GM18870 (cell line): Measurements from ENCODE around the gene ALDH1L2.

Source experiments
- ATAC-seq: cut with Tn5 transposase; IDR thresholded peaks from one replicate; pipeline ENCODE4 v1.9.1; 2021; ENCODE audit warnings: moderate library complexity; ENCODE audit not compliant: unreplicated experiment

Gene ALDH1L2

DNA sequence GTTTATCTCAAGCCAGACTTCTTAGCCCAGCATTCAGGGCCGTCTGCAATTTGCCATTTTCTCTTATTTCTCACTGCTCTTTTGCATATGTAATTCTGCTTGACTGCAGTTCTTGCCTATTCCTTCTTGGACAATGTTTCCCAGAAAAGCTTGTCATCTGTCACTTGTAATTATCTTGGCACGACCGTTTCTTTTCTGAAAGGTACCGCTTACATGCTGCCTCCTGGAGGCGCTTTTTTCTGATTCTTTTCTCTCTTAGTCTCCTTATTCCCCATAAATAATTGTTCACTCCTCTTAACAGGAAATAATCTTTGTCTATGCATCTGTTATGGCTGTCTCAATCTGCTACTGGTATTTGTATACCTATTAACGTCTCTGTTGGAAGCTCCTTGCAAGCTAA is 1.2 kb upstream of the ALDH1L2 start:
- ATAC-seq: no peak

DNA sequence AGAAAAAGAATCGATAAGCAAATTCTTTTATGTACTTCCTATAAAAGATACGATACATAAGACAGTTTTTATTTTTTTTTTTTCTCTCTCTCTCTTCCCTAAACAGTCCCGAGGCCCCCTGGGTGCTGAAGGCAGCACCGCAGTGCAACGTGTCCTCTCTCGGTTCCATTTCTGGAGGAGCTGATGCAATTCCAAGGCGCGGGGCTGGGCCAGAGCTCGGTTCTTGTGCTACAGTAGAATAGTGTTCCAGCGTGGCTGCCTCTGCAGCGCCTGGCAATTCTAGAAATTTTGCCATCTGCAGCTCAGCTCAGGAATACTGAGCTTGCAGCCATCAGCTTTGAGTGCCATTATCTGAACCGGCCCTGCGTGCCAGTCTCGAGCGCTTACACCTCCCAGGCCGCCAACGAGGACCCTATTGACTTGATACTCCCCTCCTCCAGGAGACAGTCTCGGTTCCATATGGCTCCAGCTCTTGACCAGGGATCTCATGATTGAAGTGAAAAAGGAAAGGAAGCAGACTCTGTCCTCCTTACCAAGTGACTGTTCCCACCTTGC is 630 bp downstream of the ALDH1L2 start:
- ATAC-seq: no peak

- no peak for ATAC-seq
Measured at GRCh38 chr12:105083031-105083430, 1.2 kb downstream of the ALDH1L2 start.

- ATAC-seq: no peak
Measured at GRCh38 chr12:105078712-105079570, 5.3 kb downstream of the ALDH1L2 start.

GRCh38 chr12:105077435-105077834 is 6.8 kb downstream of the ALDH1L2 start:
- no peak for ATAC-seq

- no peak for ATAC-seq
Measured at GRCh38 chr12:105076913-105077312, 7.3 kb downstream of the ALDH1L2 start.

DNA sequence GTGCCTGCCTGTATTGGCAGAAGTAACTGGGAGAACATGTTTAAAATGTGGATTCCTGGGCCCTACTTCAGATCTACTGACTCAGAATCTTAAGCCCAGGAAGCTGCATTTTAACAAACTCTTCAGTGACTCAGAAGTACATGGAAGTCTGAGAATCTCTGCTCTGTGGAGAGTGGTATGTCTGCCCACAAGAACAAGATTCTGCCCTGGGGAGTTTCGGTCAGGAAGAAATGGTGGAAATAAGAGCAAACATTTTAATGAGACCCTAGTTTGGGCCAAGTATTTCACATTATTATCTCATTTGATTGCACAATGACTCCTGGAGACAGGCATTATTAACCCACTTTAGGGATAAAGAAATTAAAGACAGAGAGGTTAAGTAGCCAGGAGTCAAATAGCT is 8.2 kb downstream of the ALDH1L2 start:
- no peak for ATAC-seq

GRCh38 chr12:105072888-105073488 is 11.3 kb downstream of the ALDH1L2 start:
- no peak for ATAC-seq

GRCh38 chr12:105071981-105072380 is 12.3 kb downstream of the ALDH1L2 start:
- ATAC-seq: no peak

DNA sequence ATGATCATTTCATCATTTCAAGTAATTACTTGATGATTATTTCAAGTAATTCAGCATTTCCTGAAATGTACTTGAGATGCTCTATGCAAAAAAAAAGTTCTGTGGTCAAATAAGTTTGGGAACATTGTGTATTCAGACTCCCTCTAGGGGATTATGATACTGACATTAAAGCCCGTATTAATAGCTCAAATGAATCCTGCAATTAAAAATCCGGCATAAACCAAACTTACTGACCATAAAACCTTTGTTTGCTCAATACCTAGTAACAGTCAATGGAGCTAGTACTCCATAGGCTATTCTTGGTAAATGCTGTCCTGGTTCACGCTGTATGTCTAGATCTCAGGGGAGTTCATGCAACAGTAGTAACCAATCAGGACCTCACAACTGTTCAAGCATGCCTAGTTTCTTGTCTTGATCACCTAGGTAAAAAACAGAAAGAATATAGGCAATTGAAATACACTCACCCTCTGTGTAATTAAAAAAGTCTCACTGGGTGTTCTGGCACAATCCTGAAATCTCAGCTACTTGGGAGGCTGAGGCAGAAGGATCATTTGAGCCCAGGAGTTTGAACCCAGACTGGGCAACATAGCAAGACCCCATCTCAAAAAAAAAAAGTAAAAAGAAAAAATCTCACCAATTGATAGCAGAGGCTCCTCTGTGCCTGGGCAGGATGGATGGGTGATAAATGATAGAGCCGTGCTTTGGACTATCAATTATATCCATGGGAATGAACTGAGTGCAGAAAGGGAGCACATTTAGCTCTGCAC is 14.1 kb downstream of the ALDH1L2 start:
- no peak for ATAC-seq

DNA sequence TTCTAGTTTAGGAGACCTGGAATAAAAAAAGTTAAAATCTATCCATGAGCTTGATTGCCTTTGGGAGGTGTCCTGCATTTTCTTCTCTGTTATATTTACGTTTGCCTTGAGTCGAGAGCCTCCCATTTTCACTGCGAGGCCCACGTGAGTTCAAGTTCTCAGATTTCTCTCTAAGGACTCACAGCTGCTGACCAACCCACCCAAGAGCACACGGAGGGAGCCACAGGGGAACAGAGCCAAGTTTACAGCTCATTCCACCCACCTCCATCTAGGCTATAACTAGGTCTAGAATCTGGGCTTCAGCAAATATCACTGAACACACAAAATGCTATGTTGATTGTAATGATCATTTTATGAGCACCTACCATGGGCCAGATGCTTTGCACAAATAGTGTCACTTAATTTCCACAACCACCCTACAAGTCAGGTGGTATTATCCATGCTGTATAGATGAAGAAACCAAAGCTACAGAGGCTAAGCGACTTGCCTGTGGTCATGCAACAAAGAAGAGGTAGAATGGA is 16.7 kb downstream of the ALDH1L2 start:
- ATAC-seq: no peak

DNA sequence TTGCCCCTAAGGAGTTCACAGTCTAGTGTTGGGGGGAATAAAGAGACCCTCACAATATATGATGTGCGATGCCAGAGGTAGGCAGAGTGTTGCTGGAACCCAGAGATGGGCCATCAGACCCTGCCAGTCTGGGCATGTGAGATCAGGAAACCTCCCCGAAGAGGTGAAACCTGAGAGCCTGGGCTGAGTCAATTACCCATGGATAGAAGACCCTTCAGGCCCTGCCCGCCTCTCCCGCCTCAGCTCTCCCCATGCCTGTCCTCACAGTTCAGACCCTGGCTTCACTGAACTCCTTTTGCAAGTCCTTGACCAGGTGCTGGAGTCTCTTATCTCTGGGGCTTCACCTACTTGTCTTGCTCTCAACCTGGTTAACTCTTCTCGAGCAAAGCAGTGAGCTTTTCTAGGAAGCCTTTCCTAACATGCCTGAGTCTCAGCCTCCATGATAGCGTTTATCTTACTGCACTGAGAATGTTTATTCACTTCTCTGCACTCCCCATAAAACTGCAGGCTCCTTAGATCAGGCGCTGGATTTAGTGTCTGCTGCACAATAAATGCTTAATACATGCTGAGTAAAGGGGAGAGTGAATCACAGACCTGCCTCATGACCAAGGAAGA is 19.6 kb downstream of the ALDH1L2 start:
- no peak for ATAC-seq

DNA sequence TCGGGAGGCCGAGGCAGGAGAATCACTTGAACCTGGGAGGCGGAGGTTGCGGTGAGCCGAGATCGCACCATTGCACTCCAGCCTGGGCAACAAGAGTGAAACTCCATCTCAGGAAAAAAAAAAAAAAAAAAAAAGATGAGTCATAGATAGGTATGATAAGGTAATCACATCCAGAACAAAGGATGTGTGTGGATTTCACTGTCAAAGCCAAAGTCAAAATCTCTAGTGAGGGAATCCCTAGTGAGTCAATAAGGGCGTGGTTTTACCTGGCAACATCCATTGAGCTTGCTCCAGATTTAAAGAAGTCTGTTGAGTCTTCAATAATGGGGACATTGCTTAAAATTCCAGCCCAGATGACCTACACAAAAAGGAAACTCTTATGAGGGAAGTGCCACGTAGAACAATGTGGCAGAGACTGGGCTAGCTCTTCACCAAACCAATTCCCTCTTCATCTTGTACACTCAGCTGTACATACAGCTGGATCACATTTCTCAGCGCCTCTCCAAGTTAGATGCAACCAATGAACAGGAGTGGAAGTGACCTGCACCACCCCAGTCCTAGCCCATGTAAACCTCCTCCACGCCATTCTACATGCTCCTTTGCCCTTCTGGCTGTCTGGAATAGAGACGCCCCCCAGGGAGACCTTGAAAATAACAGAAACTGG is 23.4 kb downstream of the ALDH1L2 start:
- no peak for ATAC-seq

GRCh38 chr12:105057174-105057573 is 27.1 kb downstream of the ALDH1L2 start:
- no peak for ATAC-seq

GRCh38 chr12:105053116-105053572 is 31.1 kb downstream of the ALDH1L2 start:
- no peak for ATAC-seq

GRCh38 chr12:105051981-105052380 is 32.3 kb downstream of the ALDH1L2 start:
- no peak for ATAC-seq

- ATAC-seq: no peak
Measured at GRCh38 chr12:105048315-105048714, 35.9 kb downstream of the ALDH1L2 start.

DNA sequence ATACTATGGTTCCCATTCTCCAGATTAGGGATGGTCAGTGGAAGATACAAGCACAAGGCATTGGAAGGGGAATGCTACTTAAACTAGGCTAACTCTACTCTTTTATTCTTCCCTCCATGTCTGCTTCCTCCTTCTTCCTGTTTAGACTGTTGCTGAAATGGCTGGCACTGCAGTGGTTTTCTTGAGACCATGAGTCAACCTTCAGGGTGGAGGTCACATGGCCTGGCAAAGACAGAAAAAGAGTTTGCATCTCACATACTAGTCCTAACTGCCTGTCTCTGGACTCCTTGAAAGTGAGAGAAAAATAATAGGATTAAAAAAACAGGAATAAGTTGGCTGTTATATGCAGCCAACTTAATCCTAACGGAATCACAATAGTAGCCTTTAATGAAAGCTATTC is 37.0 kb downstream of the ALDH1L2 start:
- no peak for ATAC-seq

DNA sequence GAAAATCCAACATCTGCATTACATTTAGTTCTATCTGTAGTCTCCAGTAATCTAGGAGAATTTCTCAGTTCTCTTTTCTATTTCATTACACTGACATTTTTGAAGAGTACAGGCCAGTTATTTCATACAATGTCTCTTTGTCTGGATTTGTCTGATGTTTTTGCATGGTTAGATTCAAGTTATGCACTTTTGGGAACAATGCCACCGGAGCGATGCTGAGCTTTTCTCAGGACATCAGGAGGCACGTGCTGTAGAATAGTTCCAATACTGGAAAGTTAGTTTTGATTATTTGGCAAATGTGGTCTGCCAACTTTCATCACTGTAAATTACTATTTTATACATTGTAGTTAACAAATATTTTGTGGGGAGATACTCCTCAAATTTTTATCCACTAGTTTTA is 43.1 kb downstream of the ALDH1L2 start:
- no peak for ATAC-seq

- ATAC-seq: no peak
Measured at GRCh38 chr12:105040476-105040875, 43.8 kb downstream of the ALDH1L2 start.
